Measurements from ENCODE around the gene TYMS.

GRCh38 chr18:658001-658946, 821 bp downstream of the TYMS start:
- no peak for TF ChIP-seq CTCF (IDR thresholded peaks at IDR 0.05)
- no peak for TF ChIP-seq EZH2 (IDR thresholded peaks at IDR 0.05; ENCODE audit: borderline replicate concordance, insufficient read depth, low read depth, low read length, poor library complexity, severe bottlenecking)
